IPS DF 4.7 (cell line): ENCODE measurements around the gene DPM3.
"Not testable (repeated sequence)": the region's sequence is repeated elsewhere in the genome, so short reads cannot be mapped to it uniquely, and the experiment has no call there.

Experiments
- DNase-seq: peaks from one replicate; pipeline ENCODE4 v3.0.0-alpha.2; 2013; ENCODE audit warnings: low spot score; ENCODE audit errors: extremely low read depth

Gene DPM3

GRCh38 chr1:155125946-155126555 is 14.3 kb downstream of the DPM3 start:
- no peak for DNase-seq

- no peak for DNase-seq
Measured at GRCh38 chr1:155125511-155125945, 14.8 kb downstream of the DPM3 start.

GRCh38 chr1:155124503-155125463 is 15.5 kb downstream of the DPM3 start:
- no peak for DNase-seq

GRCh38 chr1:155123801-155124200 is 16.5 kb downstream of the DPM3 start:
- DNase-seq, result no peak

- no peak for DNase-seq
Measured at GRCh38 chr1:155122308-155122707, 18.0 kb downstream of the DPM3 start.

- no peak for DNase-seq
Measured at GRCh38 chr1:155121249-155121648, 19.1 kb downstream of the DPM3 start.

- DNase-seq, result no peak
Measured at GRCh38 chr1:155120253-155120652, 20.1 kb downstream of the DPM3 start.

GRCh38 chr1:155118090-155118489 is 22.2 kb downstream of the DPM3 start:
- not testable (repeated sequence) for DNase-seq

- DNase-seq, result no peak
Measured at GRCh38 chr1:155117610-155118009, 22.7 kb downstream of the DPM3 start.

GRCh38 chr1:155116113-155116764 is 24.1 kb downstream of the DPM3 start:
- DNase-seq, result no peak

GRCh38 chr1:155113450-155113980 is 26.8 kb downstream of the DPM3 start:
- no peak for DNase-seq

- no peak for DNase-seq
Measured at GRCh38 chr1:155110826-155111225, 29.5 kb downstream of the DPM3 start.

- DNase-seq, result no peak
Measured at GRCh38 chr1:155110381-155110780, 29.9 kb downstream of the DPM3 start.

GRCh38 chr1:155108296-155108695 is 32.0 kb downstream of the DPM3 start:
- DNase-seq, result no peak

- DNase-seq, result no peak
Measured at GRCh38 chr1:155107309-155108264, 32.7 kb downstream of the DPM3 start.

GRCh38 chr1:155106862-155107261 is 33.5 kb downstream of the DPM3 start:
- DNase-seq, result no peak

GRCh38 chr1:155105604-155106011 is 34.7 kb downstream of the DPM3 start:
- DNase-seq, result no peak

GRCh38 chr1:155104605-155105534 is 35.5 kb downstream of the DPM3 start:
- DNase-seq, result no peak

GRCh38 chr1:155103325-155103724 is 37.0 kb downstream of the DPM3 start:
- DNase-seq, result no peak

- no peak for DNase-seq
Measured at GRCh38 chr1:155099331-155099730, 41.0 kb downstream of the DPM3 start.
